Calu3 (cell line): ENCODE data around the gene MAEA. TPM values are rescaled to one million over a fixed set of nuclear protein-coding genes. Genes with fewer than 3 reads are reported as not detected.
A peak's percentile ranks its signal among the peaks of the same experiment; 100 is the strongest.

Experiments used
- BruUV-seq: library from RNA; stranded (reverse); fragments of 400-500 nt; replicated peaks from 2 replicates; lab custom pipeline; 2021; lab: Mats Ljungman, UMichigan
- CTCF ChIA-PET: fragments of 300-600 bp; sonication (Branson Sonifier 250); formaldehyde crosslinking; loops from one replicate; lab custom pipeline; 2022; ENCODE audit warnings: antibody characterized with exemption; lab: Charles Lee
- DNase-seq: peaks from one replicate; pipeline ENCODE4 v3.0.0; 2022
- H3K27ac Mint-ChIP-seq: one replicate; pipeline ENCODE4 v1.8.0; 2022; ENCODE audit warnings: mixed read lengths; ENCODE audit not compliant: unreplicated experiment
- H3K27me3 Mint-ChIP-seq: one replicate; pipeline ENCODE4 v1.8.0; 2022; ENCODE audit warnings: mixed read lengths; ENCODE audit not compliant: unreplicated experiment
- H3K36me3 Mint-ChIP-seq: one replicate; pipeline ENCODE4 v1.8.0; 2022; ENCODE audit warnings: mild to moderate bottlenecking, moderate library complexity, mixed read lengths; ENCODE audit not compliant: insufficient read depth, unreplicated experiment
- H3K4me1 Mint-ChIP-seq: one replicate; pipeline ENCODE4 v1.8.0; 2022; ENCODE audit warnings: mild to moderate bottlenecking, low read depth, mixed read lengths; ENCODE audit not compliant: unreplicated experiment
- H3K4me3 Mint-ChIP-seq: one replicate; pipeline ENCODE4 v1.8.0; 2022; ENCODE audit warnings: mild to moderate bottlenecking, low read depth, moderate library complexity, mixed read lengths; ENCODE audit not compliant: unreplicated experiment
- H3K9me3 Mint-ChIP-seq: one replicate; pipeline ENCODE4 v1.8.0; 2022; ENCODE audit warnings: low read depth, mixed read lengths; ENCODE audit not compliant: unreplicated experiment
- intact Hi-C: fragments of 100-400 bp; cut with micrococcal nuclease; formaldehyde crosslinking; loops from one replicate; pipeline ENCODE4 v1.10.0; 2022; ENCODE audit not compliant: unreplicated experiment
- total RNA-seq: library from RNA; stranded (reverse); gene quantifications from 2 replicates; pipeline ENCODE4 v1.2.3, GENCODE V29; 2022
- TF ChIP-seq, protein P1 (sequence below): fragments of 200-600 bp; IDR thresholded peaks from one replicate; pipeline ENCODE4 v1.8.0; 2022; ENCODE audit warnings: antibody characterized with exemption; ENCODE audit not compliant: unreplicated experiment

Gene MAEA
- total RNA-seq, 1 experiment from 2014 or later: 59.0 TPM

DNA sequence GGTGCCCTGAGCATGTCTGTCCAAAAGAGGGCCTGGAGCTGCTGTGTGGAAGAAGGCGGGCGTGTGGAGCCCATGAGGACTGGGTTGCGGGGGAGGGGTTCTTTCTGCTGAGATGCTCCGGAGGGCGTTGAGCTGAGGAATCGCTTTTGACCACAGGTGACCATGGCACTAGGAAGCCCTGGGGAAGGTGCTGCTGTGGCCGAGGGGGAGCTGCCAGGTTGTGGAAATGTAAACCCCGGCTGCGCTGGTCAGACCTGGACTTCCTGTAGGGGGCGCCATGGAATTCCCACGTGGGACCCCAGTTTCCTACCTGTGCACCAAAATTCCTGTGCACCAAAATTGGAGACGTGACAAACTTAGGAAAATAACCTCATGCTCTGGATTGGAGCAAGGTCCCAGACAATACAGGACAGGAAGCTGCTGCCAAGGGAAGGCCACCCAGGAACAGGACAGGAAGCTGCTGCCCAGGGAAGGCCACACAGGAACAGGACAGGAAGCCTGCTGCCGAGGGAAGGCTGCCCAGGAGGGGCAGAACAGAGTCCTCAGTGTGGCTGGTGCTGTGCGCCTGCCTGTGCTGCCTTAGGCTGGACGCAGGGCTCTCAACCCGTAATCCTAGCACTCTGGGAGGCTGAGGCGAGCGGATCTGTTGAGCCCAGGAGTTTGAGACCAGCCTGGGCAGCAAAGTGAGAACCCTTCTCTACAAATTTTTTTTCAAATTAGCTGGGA is 29.0 kb downstream of the MAEA start:
- BruUV-seq: no TSS peak
- Mint-ChIP-seq H3K4me1 (no peaks in the 10 kb centered on the region), H3K9me3 (no peaks in the 10 kb centered on the region), H3K27me3 (no peaks in the 10 kb centered on the region), H3K36me3 (peaks cover 60% of the 10 kb centered on the region), H3K27ac (no peak overlapping the region), H3K4me3 (no peak overlapping the region)
- TF ChIP-seq, protein P1, sequence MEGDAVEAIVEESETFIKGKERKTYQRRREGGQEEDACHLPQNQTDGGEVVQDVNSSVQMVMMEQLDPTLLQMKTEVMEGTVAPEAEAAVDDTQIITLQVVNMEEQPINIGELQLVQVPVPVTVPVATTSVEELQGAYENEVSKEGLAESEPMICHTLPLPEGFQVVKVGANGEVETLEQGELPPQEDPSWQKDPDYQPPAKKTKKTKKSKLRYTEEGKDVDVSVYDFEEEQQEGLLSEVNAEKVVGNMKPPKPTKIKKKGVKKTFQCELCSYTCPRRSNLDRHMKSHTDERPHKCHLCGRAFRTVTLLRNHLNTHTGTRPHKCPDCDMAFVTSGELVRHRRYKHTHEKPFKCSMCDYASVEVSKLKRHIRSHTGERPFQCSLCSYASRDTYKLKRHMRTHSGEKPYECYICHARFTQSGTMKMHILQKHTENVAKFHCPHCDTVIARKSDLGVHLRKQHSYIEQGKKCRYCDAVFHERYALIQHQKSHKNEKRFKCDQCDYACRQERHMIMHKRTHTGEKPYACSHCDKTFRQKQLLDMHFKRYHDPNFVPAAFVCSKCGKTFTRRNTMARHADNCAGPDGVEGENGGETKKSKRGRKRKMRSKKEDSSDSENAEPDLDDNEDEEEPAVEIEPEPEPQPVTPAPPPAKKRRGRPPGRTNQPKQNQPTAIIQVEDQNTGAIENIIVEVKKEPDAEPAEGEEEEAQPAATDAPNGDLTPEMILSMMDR: peak; percentile 35
- no peak for DNase-seq
- intact Hi-C loops: no loop called here
- CTCF ChIA-PET: no interaction called here

DNA sequence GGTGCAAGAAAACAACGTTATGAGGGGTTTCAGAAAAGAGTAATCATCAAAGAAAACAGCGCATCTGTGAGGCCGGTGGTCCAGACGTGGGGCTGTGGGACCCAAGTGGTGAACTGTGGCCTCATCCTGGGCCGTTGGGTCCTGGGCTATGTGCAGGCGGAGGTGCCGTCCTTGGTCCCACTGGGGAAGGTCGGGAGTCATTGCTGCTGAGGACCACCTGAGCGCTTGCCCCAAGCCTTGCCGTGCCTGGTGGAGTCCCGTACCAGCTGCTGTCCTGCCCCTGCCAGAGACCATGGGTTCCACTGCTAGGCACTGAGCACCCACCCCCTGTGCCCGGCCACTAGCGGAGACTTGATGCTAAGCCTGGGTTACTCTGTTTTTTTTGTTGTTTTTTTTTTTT is 31.8 kb downstream of the MAEA start:
- DNase-seq: no peak
- H3K27ac Mint-ChIP-seq: no peak overlapping the region
- H3K36me3 Mint-ChIP-seq: peaks cover 37% of the 10 kb centered on the region
- no peak overlapping the region for H3K4me3 Mint-ChIP-seq
- no TSS peak for BruUV-seq
- H3K27me3 Mint-ChIP-seq: no peaks in the 10 kb centered on the region
- H3K9me3 Mint-ChIP-seq: no peaks in the 10 kb centered on the region
- no peaks in the 10 kb centered on the region for H3K4me1 Mint-ChIP-seq
- intact Hi-C loops: no loop called here
- CTCF ChIA-PET: no interaction called here
- TF ChIP-seq, protein P1: no peak

DNA sequence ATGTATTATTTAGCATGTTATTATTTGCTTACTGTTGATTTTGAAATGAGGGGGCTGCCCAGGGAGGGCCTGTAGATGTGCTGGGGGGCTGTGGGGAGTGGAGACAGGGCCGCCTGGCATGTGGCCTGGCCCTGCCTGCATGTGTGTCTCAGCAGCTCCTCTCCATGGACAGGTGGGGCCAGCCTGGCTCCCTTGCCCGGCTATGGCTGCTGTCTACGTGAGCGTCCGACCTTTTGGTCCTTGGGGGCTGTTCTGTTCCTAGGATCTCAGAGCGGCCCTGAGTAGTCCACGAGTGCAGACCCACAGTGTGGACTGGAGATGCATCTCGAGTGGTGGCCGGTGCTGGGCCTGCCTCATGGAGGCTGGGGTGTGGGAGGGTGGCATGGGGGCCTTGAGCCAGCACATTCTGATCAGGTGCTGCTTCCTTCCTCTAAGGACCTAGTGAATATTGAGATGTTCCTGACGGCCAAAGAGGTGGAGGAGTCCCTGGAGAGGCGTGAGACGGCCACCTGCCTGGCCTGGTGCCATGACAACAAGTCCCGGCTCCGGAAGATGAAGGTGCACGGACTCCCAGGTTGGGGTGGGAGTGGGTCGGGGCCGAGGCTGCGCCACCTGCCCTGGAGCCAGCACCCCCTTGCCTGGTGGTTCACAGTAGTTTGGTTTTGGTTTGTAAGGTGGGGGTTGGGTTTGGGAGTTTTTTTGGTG is 32.4 kb downstream of the MAEA start:
- TF ChIP-seq, protein P1: no peak
- Mint-ChIP-seq H3K4me1 (no peaks in the 10 kb centered on the region), H3K27ac (no peak overlapping the region), H3K9me3 (no peaks in the 10 kb centered on the region), H3K36me3 (peaks cover 34% of the 10 kb centered on the region), H3K4me3 (no peak overlapping the region), H3K27me3 (no peaks in the 10 kb centered on the region)
- DNase-seq: no peak
- BruUV-seq: no TSS peak
- intact Hi-C loops: no loop called here
- CTCF ChIA-PET: interaction anchor here (0.7 kb wide), 1 partner anchor 642 kb away, joined by 5 read pairs; no protein-coding TSS in a partner anchor

DNA sequence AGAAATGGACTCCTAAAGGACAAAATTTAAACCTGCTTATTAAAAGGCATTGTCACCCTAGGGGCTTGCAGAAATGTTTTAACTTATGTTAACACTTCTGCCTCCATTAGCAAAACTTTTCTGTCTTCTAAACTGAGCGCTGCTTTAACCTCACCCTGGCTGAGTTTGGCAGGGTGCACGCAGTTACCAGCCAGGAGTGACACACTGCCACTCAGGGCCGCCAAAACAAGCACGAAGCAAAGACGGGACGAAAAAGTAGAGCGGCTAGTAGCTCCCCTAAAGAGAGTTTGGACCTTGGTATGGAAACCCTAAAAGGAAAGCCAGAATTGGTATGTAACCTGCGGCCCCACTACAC is 33.6 kb downstream of the MAEA start:
- Mint-ChIP-seq H3K27ac (no peak overlapping the region), H3K4me3 (no peak overlapping the region), H3K27me3 (no peaks in the 10 kb centered on the region), H3K36me3 (peaks cover 33% of the 10 kb centered on the region), H3K4me1 (no peaks in the 10 kb centered on the region), H3K9me3 (no peaks in the 10 kb centered on the region)
- BruUV-seq: no TSS peak
- no peak for DNase-seq
- TF ChIP-seq, protein P1: no peak
- intact Hi-C loops: no loop called here
- CTCF ChIA-PET: no interaction called here
